K562 treated with DMSO at 1 percent for 24 hours (cell line): ENCODE results near the gene RBAK. TPM values are rescaled to one million over a fixed set of nuclear protein-coding genes. Genes with fewer than 3 reads are reported as not detected.

Experiments used
- total RNA-seq: library from RNA; unstranded; fragments of 300-600 nt; gene quantifications from 2 replicates; pipeline ENCODE4 v1.2.3, GENCODE V29; 2022; ENCODE audit warnings: low read depth; ENCODE audit not compliant: insufficient read depth

RBAK gene
- total RNA-seq = 3.1 and 4.3 TPM in 2 replicates

DNA sequence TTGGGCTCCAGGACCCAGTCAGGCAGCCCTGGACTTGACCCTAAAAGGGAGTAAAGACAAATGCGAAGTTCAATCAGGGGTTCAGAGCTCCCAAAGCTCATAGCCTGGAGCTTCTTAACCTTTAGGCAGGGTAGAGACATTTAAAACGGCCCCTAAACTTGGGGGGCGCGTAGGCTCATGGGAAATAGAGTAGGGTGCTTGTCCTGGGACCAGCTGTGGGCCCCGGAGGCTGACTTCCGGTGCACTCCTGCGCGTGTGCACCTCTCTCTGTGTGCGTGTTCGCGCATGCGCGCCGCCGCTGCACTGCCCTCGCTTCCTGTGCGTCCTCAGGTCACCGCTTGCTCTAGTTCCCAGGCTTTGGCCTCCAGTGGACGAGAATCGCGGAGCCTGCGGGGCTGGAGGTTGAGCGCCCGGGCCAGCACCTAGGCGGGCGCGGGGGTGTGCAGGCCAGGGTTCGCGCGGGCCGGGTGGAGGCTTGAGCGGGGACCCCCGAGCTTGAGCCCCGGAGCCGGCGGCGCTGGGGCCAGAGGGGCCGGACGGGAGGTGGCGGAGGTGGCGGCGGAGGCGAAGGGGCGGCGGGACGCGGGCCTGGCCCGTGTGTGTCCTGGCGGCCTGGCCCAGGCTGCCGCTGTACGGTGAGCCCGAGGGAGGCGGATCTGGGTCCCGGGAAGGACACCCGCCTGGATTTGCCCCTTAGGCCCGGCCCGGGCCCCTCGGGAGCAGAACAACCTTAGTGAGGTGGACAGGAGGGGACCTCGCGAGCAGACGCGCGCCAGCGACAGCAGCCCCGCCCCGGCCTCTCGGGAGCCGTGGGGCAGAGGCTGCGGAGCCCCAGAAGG is at the start of gene RBAK:
RBAK (plus strand) TSS at position 303 of the 839 bp plus-strand sequence. CDS start 2,217 bp downstream, outside the sequence.

Other genes starting within 250 kb of the RBAK start
- not detected in 2 replicates for gene PAPOLB, start 183.8 kb upstream of the RBAK start, total RNA-seq
- gene RADIL, start 162.1 kb upstream of the RBAK start, total RNA-seq = 6.7 and 6.9 TPM in 2 replicates
- gene MMD2, start 86.7 kb upstream of the RBAK start, total RNA-seq = not detected in 2 replicates
- 79.7 and 84.0 TPM in 2 replicates for gene WIPI2, start 144.4 kb downstream of the RBAK start, total RNA-seq
- gene SLC29A4, start 237.1 kb downstream of the RBAK start, total RNA-seq = 2.3 TPM in 2 replicates